Liver (tissue), 9 donors: Measurements from ENCODE around the gene IL26. TPM values are rescaled to one million over a fixed set of nuclear protein-coding genes. Genes with fewer than 3 reads are reported as not detected.

Experiments
- DNase-seq: peaks from one replicate; pipeline ENCODE4 v3.0.0-alpha.2; 2017; ENCODE audit warnings: low spot score
- H3K27ac ChIP-seq, 2 donors: one replicate each; pipeline ENCODE4 v1.7.0; 2013; ENCODE audit warnings: inconsistent platforms in 2 of 2, low read length in 2 of 2, control low read depth in 1 of 2, low read depth in 1 of 2, mild to moderate bottlenecking in 1 of 2
- H3K27me3 ChIP-seq, 4 donors: one replicate each; pipeline versions ENCODE4 v1.6.1 to v1.7.0; 2013; ENCODE audit warnings: low read length in 3 of 4, inconsistent platforms in 1 of 4, mild to moderate bottlenecking in 1 of 4, moderate library complexity in 1 of 4; ENCODE audit not compliant: control insufficient read depth in 4 of 4, insufficient read depth in 4 of 4
- H3K36me3 ChIP-seq, 4 donors: one replicate each; pipeline versions ENCODE4 v1.6.1 to v1.7.0; 2013; ENCODE audit warnings: low read length in 3 of 4, mild to moderate bottlenecking in 3 of 4, low read depth in 1 of 4, moderate library complexity in 1 of 4; ENCODE audit not compliant: control insufficient read depth in 4 of 4, insufficient read depth in 3 of 4
- H3K4me1 ChIP-seq, 4 donors: one replicate each; pipeline versions ENCODE4 v1.6.1 to v1.7.0; 2013; ENCODE audit warnings: low read length in 3 of 4, mild to moderate bottlenecking in 3 of 4, moderate library complexity in 1 of 4; ENCODE audit not compliant: control insufficient read depth in 4 of 4, insufficient read depth in 4 of 4
- H3K4me3 ChIP-seq, 3 donors: one replicate each; pipeline versions ENCODE4 v1.6.1 to v1.7.0; 2013; ENCODE audit warnings: low read length in 3 of 3, control low read depth in 1 of 3, low read depth in 1 of 3, mild to moderate bottlenecking in 1 of 3
- H3K9ac ChIP-seq, 2 donors: one replicate each; pipeline ENCODE4 v1.7.0; 2013; ENCODE audit warnings: low read length in 2 of 2, mild to moderate bottlenecking in 2 of 2, moderate library complexity in 2 of 2, control low read depth in 1 of 2, low read depth in 1 of 2
- H3K9me3 ChIP-seq, 4 donors: one replicate each; pipeline versions ENCODE4 v1.6.1 to v1.7.0; 2013; ENCODE audit warnings: low read length in 3 of 4; ENCODE audit not compliant: control insufficient read depth in 4 of 4
- ATF3 ChIP-seq: IDR thresholded peaks from 2 replicates; pipeline ENCODE4 v1.6.1; 2016; ENCODE audit warnings: antibody characterized with exemption
- EGR1 ChIP-seq, 2 donors: IDR thresholded peaks; 2 replicates each; pipeline ENCODE4 v1.6.1; 2016 to 2018; ENCODE audit warnings: antibody characterized with exemption in 2 of 2, low read depth in 2 of 2
- FOXA1 ChIP-seq: IDR thresholded peaks from 2 replicates; pipeline ENCODE4 v1.6.1; 2016; ENCODE audit warnings: antibody characterized with exemption
- FOXA2 ChIP-seq: IDR thresholded peaks from 2 replicates; pipeline ENCODE4 v1.6.1; 2016; ENCODE audit warnings: antibody characterized with exemption
- GABPA ChIP-seq, 2 donors: IDR thresholded peaks in 1 of 2; conservative IDR thresholded peaks in 1 of 2; 2 replicates each; pipeline ENCODE4 v1.6.1; 2016; ENCODE audit warnings: antibody characterized with exemption in 2 of 2, mild to moderate bottlenecking in 1 of 2, moderate library complexity in 1 of 2
- HNF4A ChIP-seq, 2 donors: conservative IDR thresholded peaks; 2 replicates each; pipeline ENCODE4 v1.6.1; 2016; ENCODE audit warnings: antibody characterized with exemption in 2 of 2, mild to moderate bottlenecking in 2 of 2
- HNF4G ChIP-seq: IDR thresholded peaks from 2 replicates; pipeline ENCODE4 v1.6.1; 2016; ENCODE audit warnings: antibody characterized with exemption
- JUND ChIP-seq, 2 donors: IDR thresholded peaks; 2 replicates each; pipeline ENCODE4 v1.6.1; 2016; ENCODE audit warnings: antibody characterized with exemption in 2 of 2
- MAX ChIP-seq: IDR thresholded peaks from 2 replicates; pipeline ENCODE4 v1.6.1; 2016; ENCODE audit warnings: antibody characterized with exemption
- NR2F2 ChIP-seq: IDR thresholded peaks from 2 replicates; pipeline ENCODE4 v1.6.1; 2016; ENCODE audit warnings: antibody characterized with exemption
- RAD21 ChIP-seq, 2 donors: IDR thresholded peaks; 2 replicates each; pipeline ENCODE4 v1.6.1; 2016; ENCODE audit warnings: antibody characterized with exemption in 2 of 2, mild to moderate bottlenecking in 2 of 2
- REST ChIP-seq: IDR thresholded peaks from 2 replicates; pipeline ENCODE4 v1.6.1; 2016; ENCODE audit warnings: antibody characterized with exemption, mild to moderate bottlenecking
- RXRA ChIP-seq, 2 donors: IDR thresholded peaks; 2 replicates each; pipeline ENCODE4 v1.6.1; 2017 to 2018; ENCODE audit warnings: antibody characterized with exemption in 2 of 2, mild to moderate bottlenecking in 1 of 2
- TAF1 ChIP-seq: conservative IDR thresholded peaks from 2 replicates; pipeline ENCODE4 v1.6.1; 2016; ENCODE audit warnings: antibody characterized with exemption, mild to moderate bottlenecking
- ZBTB33 ChIP-seq: IDR thresholded peaks from 2 replicates; pipeline ENCODE4 v1.6.1; 2016; ENCODE audit warnings: antibody characterized with exemption
- WGBS: extraction: QIAGEN DNeasy Blood & Tissue Kit; methylation state at CpG from one replicate; pipeline ENCODE4 v1.1.7; 2013; 5-methylcytosine and 5-hydroxymethylcytosine counted together
- polyA plus RNA-seq, 2 donors: library from polyadenylated mRNA; stranded (reverse) in 1 of 2; unstranded in 1 of 2; fragments of 200-250 nt in 1 of 2; fragments of >200 nt in 1 of 2; fragmentation: Nextera tagmentation in 1 of 2; extraction: Ambion mirVana in 1 of 2; gene quantifications; one replicate each; pipeline versions ENCODE4 v1.2.1 to v1.2.3, GENCODE V29; 2013 to 2015
- total RNA-seq, 2 donors: library from RNA; depleted of rRNA; stranded (reverse); fragments of >200 nt; gene quantifications; one replicate each; pipeline ENCODE4 v1.2.3, GENCODE V29; 2014
- donor health status: healthy.
- donor health status: healthy.
- donor health status: healthy.
- donor health status: healthy.
- donor health status: healthy.

The IL26 gene
- total and polyA plus RNA-seq, 4 donors, result not detected

GRCh38 chr12:68263366-68263765, 37.8 kb upstream of the IL26 start (continued):
- TF ChIP-seq ZBTB33 (no peak), GABPA (IDR thresholded peaks at IDR 0.05 in 1 of 2, conservative IDR thresholded peaks at IDR 0.05 in 1 of 2) (no peak), HNF4G (no peak)

GRCh38 chr12:68261896-68262295, 36.3 kb upstream of the IL26 start:
- H3K4me1 ChIP-seq, result no peaks in the 10 kb centered on the region
- no peaks in the 10 kb centered on the region for H3K36me3 ChIP-seq
- H3K27ac ChIP-seq, result no peak overlapping the region
- DNase-seq, result no peak
- H3K4me3 ChIP-seq, result no peak overlapping the region
- no peak for TF ChIP-seq EGR1 (IDR thresholded peaks at IDR 0.05; ENCODE audit: low read depth in 2 of 2)
- TF ChIP-seq ZBTB33, result no peak
- TF ChIP-seq RXRA (IDR thresholded peaks at IDR 0.05), result no peak
- TF ChIP-seq HNF4A (conservative IDR thresholded peaks at IDR 0.05), result no peak
- TF ChIP-seq TAF1, result no peak
- no peak for TF ChIP-seq REST
- no peak for TF ChIP-seq MAX
- TF ChIP-seq FOXA1, result no peak
- TF ChIP-seq RAD21 (IDR thresholded peaks at IDR 0.05), result no peak
- TF ChIP-seq GABPA (IDR thresholded peaks at IDR 0.05 in 1 of 2, conservative IDR thresholded peaks at IDR 0.05 in 1 of 2), result no peak
- TF ChIP-seq NR2F2, result no peak
- no peak overlapping the region for H3K9ac ChIP-seq
- no peaks in the 10 kb centered on the region for H3K9me3 ChIP-seq
- no peaks in the 10 kb centered on the region for H3K27me3 ChIP-seq

GRCh38 chr12:68260153-68260552, 34.5 kb upstream of the IL26 start:
- no peak overlapping the region for H3K9ac ChIP-seq
- no peak for TF ChIP-seq REST
- TF ChIP-seq FOXA2, result no peak
- no peak for TF ChIP-seq NR2F2
- TF ChIP-seq RXRA (IDR thresholded peaks at IDR 0.05), result no peak
- TF ChIP-seq JUND (IDR thresholded peaks at IDR 0.05), result no peak
- no peak for TF ChIP-seq FOXA1
- TF ChIP-seq MAX, result no peak
- TF ChIP-seq ATF3, result no peak
- TF ChIP-seq RAD21 (IDR thresholded peaks at IDR 0.05), result no peak
- TF ChIP-seq HNF4A (conservative IDR thresholded peaks at IDR 0.05), result no peak
- TF ChIP-seq ZBTB33, result no peak
- no peaks in the 10 kb centered on the region for H3K36me3 ChIP-seq
- H3K27me3 ChIP-seq, result no peaks in the 10 kb centered on the region
- DNase-seq, result no peak
- H3K4me1 ChIP-seq, result no peaks in the 10 kb centered on the region
- no peak overlapping the region for H3K4me3 ChIP-seq
- 76% methylated on average over 3 of the region's 3 CpGs for WGBS
- no peak overlapping the region for H3K27ac ChIP-seq
- no peaks in the 10 kb centered on the region for H3K9me3 ChIP-seq
